HepG2 (cell line): ENCODE results near the gene FAM20A. TPM values are rescaled to one million over a fixed set of nuclear protein-coding genes. Genes with fewer than 3 reads are reported as not detected.

Source experiments
- KLF16 ChIP-seq, 2 experiments: sonication (generic) in 1 of 2; formaldehyde crosslinking in 1 of 2; IDR thresholded peaks; 2 replicates each; pipeline versions ENCODE4 v1.6.1 to v1.8.0; 2016 to 2023; ENCODE audit warnings: missing genetic modification reagents in 2 of 2, missing compliant biosample characterization in 1 of 2
- ONECUT2 ChIP-seq: sonication (generic); formaldehyde crosslinking; IDR thresholded peaks from 2 replicates; pipeline ENCODE4 v1.4.0; 2020; ENCODE audit warnings: missing genetic modification reagents
- POLR2G ChIP-seq: fragments of 200-400 bp; formaldehyde crosslinking; IDR thresholded peaks from 2 replicates; pipeline ENCODE4 v1.6.1; 2018; ENCODE audit warnings: mild to moderate bottlenecking, low read depth, low read length, moderate library complexity
- SALL1 ChIP-seq: sonication (generic); formaldehyde crosslinking; IDR thresholded peaks from 2 replicates; pipeline ENCODE4 v1.8.0; 2022; ENCODE audit warnings: mild to moderate bottlenecking, missing genetic modification reagents
- SCMH1 ChIP-seq: sonication (generic); formaldehyde crosslinking; IDR thresholded peaks from 2 replicates; pipeline ENCODE4 v1.9.0; 2021; ENCODE audit warnings: missing genetic modification reagents, mild to moderate bottlenecking, borderline replicate concordance
- TOPORS ChIP-seq: sonication (generic); formaldehyde crosslinking; IDR thresholded peaks from 2 replicates; pipeline ENCODE4 v1.8.0; 2023; ENCODE audit warnings: mild to moderate bottlenecking, missing genetic modification reagents
- ZFP36L1 ChIP-seq: sonication (generic); formaldehyde crosslinking; IDR thresholded peaks from 2 replicates; pipeline ENCODE4 v1.8.0; 2022; ENCODE audit warnings: mild to moderate bottlenecking, missing genetic modification reagents, moderate library complexity
- ZNF264 ChIP-seq: sonication (generic); formaldehyde crosslinking; IDR thresholded peaks from 2 replicates; pipeline ENCODE4 v1.4.0; 2020; ENCODE audit warnings: missing genetic modification reagents
- ZNF563 ChIP-seq: sonication (generic); formaldehyde crosslinking; IDR thresholded peaks from 2 replicates; pipeline ENCODE4 v1.8.0; 2022; ENCODE audit warnings: mild to moderate bottlenecking, moderate library complexity, missing genetic modification reagents
- ZNF607 ChIP-seq: sonication (generic); formaldehyde crosslinking; IDR thresholded peaks from 2 replicates; pipeline ENCODE4 v1.5.1; 2020; ENCODE audit warnings: missing genetic modification reagents, mild to moderate bottlenecking, borderline replicate concordance
- ZNF713 ChIP-seq: sonication (generic); formaldehyde crosslinking; IDR thresholded peaks from 2 replicates; pipeline ENCODE4 v1.4.0; 2020; ENCODE audit warnings: mild to moderate bottlenecking, missing genetic modification reagents
- polyA plus RNA-seq, 8 experiments: library from polyadenylated mRNA; depleted of rRNA in 3 of 8; stranded (reverse) in 7 of 8; unstranded in 1 of 8; fragments of >200 nt; fragmentation: Illumina TruSeq in 4 of 8; extraction: Trizol in 4 of 8; gene quantifications; 2 replicates each; pipeline versions ENCODE4 v1.2.1 to v1.2.3, GENCODE V29; 2011 to 2016; ENCODE audit warnings: low read depth in 4 of 8, missing spikeins in 1 of 8, mixed read lengths in 1 of 8; ENCODE audit not compliant: insufficient read depth in 1 of 8
- total RNA-seq, 5 experiments: library from RNA; depleted of rRNA; stranded (reverse); fragments of >200 nt; fragmentation: Illumina TruSeq; extraction: Trizol; gene quantifications; 2 replicates each; pipeline ENCODE4 v1.2.3, GENCODE V29; 2016; ENCODE audit warnings: low read depth in 1 of 5
- TF ChIP-seq, protein P1 (sequence below), 2 experiments: sonication (generic) in 1 of 2; formaldehyde crosslinking in 1 of 2; IDR thresholded peaks; 2 replicates each; pipeline versions ENCODE4 v1.4.0 to v1.6.1; 2018 to 2020; ENCODE audit warnings: missing genetic modification reagents in 2 of 2, borderline replicate concordance in 1 of 2, low read depth in 1 of 2, mild to moderate bottlenecking in 1 of 2, missing biosample characterization in 1 of 2
- TF ChIP-seq, protein P2 (sequence below): sonication (generic); formaldehyde crosslinking; IDR thresholded peaks from 2 replicates; pipeline ENCODE4 v1.5.1; 2020; ENCODE audit warnings: mild to moderate bottlenecking, missing genetic modification reagents, moderate library complexity
- TF ChIP-seq, protein P3 (sequence below): sonication (generic); formaldehyde crosslinking; IDR thresholded peaks from 2 replicates; pipeline ENCODE4 v1.8.0; 2022; ENCODE audit warnings: missing genetic modification reagents, mild to moderate bottlenecking, inconsistent platforms, borderline replicate concordance

Gene FAM20A
- total and polyA plus RNA-seq, 2 of the 13 experiments (the other 11 are each of a cell fraction or from before 2014, with no cell fraction given) = 9.3 to 20.7 TPM

DNA sequence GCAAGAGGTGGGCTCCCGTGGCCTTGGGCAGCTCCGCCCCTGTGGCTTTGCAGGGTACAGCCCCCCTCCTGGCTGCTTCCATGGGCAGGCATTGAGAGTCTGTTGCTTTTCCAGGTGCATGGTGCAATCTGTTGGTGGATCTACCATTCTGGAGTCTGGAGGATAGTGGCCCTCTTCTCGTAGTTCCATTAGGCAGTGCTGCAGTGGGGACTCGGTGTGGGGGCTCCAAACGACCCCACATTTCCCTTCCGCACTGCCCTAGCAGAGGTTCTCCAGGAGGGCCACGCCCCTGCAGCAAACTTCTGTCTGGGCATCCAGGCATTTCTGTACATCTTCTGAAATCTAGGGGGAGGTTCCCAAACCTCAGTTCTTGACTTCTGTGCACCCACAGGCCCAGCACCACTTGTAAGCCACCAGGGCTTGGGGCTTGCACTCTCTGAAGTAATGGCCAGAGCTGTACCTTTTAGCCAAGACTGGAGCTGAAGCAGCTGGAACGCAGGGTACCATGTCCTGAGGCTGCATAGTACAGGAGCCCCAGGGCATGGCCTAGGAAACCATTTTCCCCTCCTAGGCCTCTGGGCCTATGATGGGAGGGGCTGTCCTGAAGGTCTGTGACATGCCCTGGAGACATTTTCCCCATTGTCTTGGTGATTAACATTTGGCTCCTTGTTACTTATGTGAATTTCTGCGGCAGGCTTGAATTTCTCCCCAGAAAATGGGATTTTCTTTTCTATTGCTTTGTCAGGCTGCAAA, 82.9 kb downstream of the FAM20A start (continued):
- TF ChIP-seq SCMH1 (CRISPR knock-in tag) (no peak), ONECUT2 (CRISPR knock-in tag) (no peak), ZNF563 (CRISPR knock-in tag) (peak; percentile 52; the same call in 1 of the 2 replicates), TOPORS (no peak), KLF16 (CRISPR knock-in tag; IDR thresholded peaks at IDR 0.05) (no peak), ZNF264 (CRISPR knock-in tag) (no peak), SALL1 (CRISPR knock-in tag) (peak; percentile 54; the same call in 1 of the 2 replicates), POLR2G (0 out of 2 replicates have a peak, but pooled peaks have one; percentile 32), ZNF607 (CRISPR knock-in tag) (no peak), ZFP36L1 (CRISPR knock-in tag) (no peak), ZNF713 (no peak)
- TF ChIP-seq, protein P1, sequence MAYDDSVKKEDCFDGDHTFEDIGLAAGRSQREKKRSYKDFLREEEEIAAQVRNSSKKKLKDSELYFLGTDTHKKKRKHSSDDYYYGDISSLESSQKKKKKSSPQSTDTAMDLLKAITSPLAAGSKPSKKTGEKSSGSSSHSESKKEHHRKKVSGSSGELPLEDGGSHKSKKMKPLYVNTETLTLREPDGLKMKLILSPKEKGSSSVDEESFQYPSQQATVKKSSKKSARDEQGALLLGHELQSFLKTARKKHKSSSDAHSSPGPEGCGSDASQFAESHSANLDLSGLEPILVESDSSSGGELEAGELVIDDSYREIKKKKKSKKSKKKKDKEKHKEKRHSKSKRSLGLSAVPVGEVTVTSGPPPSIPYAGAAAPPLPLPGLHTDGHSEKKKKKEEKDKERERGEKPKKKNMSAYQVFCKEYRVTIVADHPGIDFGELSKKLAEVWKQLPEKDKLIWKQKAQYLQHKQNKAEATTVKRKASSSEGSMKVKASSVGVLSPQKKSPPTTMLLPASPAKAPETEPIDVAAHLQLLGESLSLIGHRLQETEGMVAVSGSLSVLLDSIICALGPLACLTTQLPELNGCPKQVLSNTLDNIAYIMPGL (CRISPR knock-in tag; IDR thresholded peaks at IDR 0.05; ENCODE audit: borderline replicate concordance in 1 of 2, low read depth in 1 of 2) = no peak
- TF ChIP-seq, protein P2, sequence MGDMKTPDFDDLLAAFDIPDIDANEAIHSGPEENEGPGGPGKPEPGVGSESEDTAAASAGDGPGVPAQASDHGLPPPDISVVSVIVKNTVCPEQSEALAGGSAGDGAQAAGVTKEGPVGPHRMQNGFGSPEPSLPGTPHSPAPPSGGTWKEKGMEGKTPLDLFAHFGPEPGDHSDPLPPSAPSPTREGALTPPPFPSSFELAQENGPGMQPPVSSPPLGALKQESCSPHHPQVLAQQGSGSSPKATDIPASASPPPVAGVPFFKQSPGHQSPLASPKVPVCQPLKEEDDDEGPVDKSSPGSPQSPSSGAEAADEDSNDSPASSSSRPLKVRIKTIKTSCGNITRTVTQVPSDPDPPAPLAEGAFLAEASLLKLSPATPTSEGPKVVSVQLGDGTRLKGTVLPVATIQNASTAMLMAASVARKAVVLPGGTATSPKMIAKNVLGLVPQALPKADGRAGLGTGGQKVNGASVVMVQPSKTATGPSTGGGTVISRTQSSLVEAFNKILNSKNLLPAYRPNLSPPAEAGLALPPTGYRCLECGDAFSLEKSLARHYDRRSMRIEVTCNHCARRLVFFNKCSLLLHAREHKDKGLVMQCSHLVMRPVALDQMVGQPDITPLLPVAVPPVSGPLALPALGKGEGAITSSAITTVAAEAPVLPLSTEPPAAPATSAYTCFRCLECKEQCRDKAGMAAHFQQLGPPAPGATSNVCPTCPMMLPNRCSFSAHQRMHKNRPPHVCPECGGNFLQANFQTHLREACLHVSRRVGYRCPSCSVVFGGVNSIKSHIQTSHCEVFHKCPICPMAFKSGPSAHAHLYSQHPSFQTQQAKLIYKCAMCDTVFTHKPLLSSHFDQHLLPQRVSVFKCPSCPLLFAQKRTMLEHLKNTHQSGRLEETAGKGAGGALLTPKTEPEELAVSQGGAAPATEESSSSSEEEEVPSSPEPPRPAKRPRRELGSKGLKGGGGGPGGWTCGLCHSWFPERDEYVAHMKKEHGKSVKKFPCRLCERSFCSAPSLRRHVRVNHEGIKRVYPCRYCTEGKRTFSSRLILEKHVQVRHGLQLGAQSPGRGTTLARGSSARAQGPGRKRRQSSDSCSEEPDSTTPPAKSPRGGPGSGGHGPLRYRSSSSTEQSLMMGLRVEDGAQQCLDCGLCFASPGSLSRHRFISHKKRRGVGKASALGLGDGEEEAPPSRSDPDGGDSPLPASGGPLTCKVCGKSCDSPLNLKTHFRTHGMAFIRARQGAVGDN = peak; percentile 36; the same call in 1 of the 2 replicates
- TF ChIP-seq, protein P3, sequence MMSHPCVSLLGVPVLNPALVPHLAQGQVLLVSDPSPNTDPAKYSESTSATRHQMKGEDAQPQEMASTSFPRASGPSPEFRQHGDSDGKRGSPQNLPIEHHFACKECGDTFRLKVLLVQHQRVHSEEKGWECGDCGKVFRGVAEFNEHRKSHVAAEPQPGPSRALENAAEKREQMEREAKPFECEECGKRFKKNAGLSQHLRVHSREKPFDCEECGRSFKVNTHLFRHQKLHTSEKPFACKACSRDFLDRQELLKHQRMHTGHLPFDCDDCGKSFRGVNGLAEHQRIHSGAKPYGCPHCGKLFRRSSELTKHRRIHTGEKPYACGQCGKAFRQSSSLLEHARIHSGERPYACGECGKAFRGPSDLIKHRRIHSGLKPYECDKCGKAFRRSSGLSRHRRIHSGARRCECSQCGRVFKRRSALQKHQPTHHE (CRISPR knock-in tag) = no peak
